ENCODE measurements around the gene MIB1. TPM values are rescaled to one million over a fixed set of nuclear protein-coding genes. Genes with fewer than 3 reads are reported as not detected.

MIB1 gene
- total RNA-seq, result 17.6 and 26.4 TPM in 2 replicates

GRCh38 chr18:21740538-21741311, at the start of gene MIB1:
TSS of gene MIB1 (plus strand) at chr18:21740792. CDS start at chr18:21741584, 792 bp downstream.

GRCh38 chr18:21704603-21705364, 35.8 kb upstream of the MIB1 start, which contains the start of gene ABHD3:
TSS of gene ABHD3 (minus strand) at chr18:21704774. CDS start at chr18:21704665, 109 bp downstream.

Other genes starting within 250 kb of the MIB1 start
- gene ESCO1, start 140.1 kb upstream of the MIB1 start, total RNA-seq, result 11.0 and 12.9 TPM in 2 replicates
- gene SNRPD1, start 128.5 kb upstream of the MIB1 start, total RNA-seq, result 9.4 and 11.0 TPM in 2 replicates
- 3.7 and 11.0 TPM in 2 replicates for gene ABHD3, start 36.0 kb upstream of the MIB1 start, total RNA-seq

All from myometrial cell (primary cell).